HG02973 (cell line): ENCODE measurements around the gene TNN.
"Not testable (repeated sequence)": the region's sequence is repeated elsewhere in the genome, so short reads cannot be mapped to it uniquely, and the experiment has no call there.

ENCODE experiments used
- ATAC-seq: cut with Tn5 transposase; IDR thresholded peaks from one replicate; pipeline ENCODE4 v1.9.1; 2021; ENCODE audit warnings: moderate library complexity; ENCODE audit not compliant: unreplicated experiment

Gene TNN

GRCh38 chr1:175067362-175068106, at the start of gene TNN:
Gene TNN, plus strand, starts transcription at chr1:175067833. Its CDS starts 9,586 bp downstream, at chr1:175077419.
- ATAC-seq = no peak

- no peak for ATAC-seq
These were observed 48.1 kb upstream of the TNN start for GRCh38 chr1:175019524-175019923.

GRCh38 chr1:175023043-175023921, 44.4 kb upstream of the TNN start, which contains the start of gene MRPS14:
Gene MRPS14, minus strand, starts transcription at chr1:175023425. Its CDS starts 17 bp downstream, at chr1:175023408.
- ATAC-seq = peak; percentile 89

- ATAC-seq = not testable (repeated sequence)
These were observed 43.8 kb upstream of the TNN start for GRCh38 chr1:175023922-175024242.

- no peak for ATAC-seq
These were observed 42.9 kb upstream of the TNN start for GRCh38 chr1:175024773-175025172.

- ATAC-seq = no peak
These were observed 33.7 kb upstream of the TNN start for GRCh38 chr1:175033953-175034352.

GRCh38 chr1:175034775-175035174, 32.9 kb upstream of the TNN start:
- ATAC-seq = no peak

- ATAC-seq = no peak
These were observed 31.8 kb upstream of the TNN start for GRCh38 chr1:175035865-175036264.

- ATAC-seq = no peak
These were observed 31.2 kb upstream of the TNN start for GRCh38 chr1:175036476-175036875.

GRCh38 chr1:175037416-175037815, 30.2 kb upstream of the TNN start:
- ATAC-seq = no peak

- ATAC-seq = no peak
These were observed 27.2 kb upstream of the TNN start for GRCh38 chr1:175040324-175040879.

GRCh38 chr1:175042650-175043049, 25.0 kb upstream of the TNN start:
- no peak for ATAC-seq

- ATAC-seq = no peak
These were observed 23.8 kb upstream of the TNN start for GRCh38 chr1:175043824-175044223.

- not testable (repeated sequence) for ATAC-seq
These were observed 23.0 kb upstream of the TNN start for GRCh38 chr1:175044591-175044990.

GRCh38 chr1:175045097-175045496, 22.5 kb upstream of the TNN start:
- no peak for ATAC-seq

- ATAC-seq = no peak
These were observed 22.1 kb upstream of the TNN start for GRCh38 chr1:175045519-175045918.

- ATAC-seq = no peak
These were observed 16.6 kb upstream of the TNN start for GRCh38 chr1:175050992-175051391.

GRCh38 chr1:175054736-175055135, 12.9 kb upstream of the TNN start:
- ATAC-seq = no peak

- no peak for ATAC-seq
These were observed 5.3 kb upstream of the TNN start for GRCh38 chr1:175062339-175062738.

- no peak for ATAC-seq
These were observed 4.8 kb upstream of the TNN start for GRCh38 chr1:175062858-175063257.

- ATAC-seq = no peak
These were observed 3.2 kb downstream of the TNN start for GRCh38 chr1:175070818-175071217.
